GM18502 (cell line): Measurements from ENCODE around the gene CTPS1.

Experiments
- ATAC-seq: cut with Tn5 transposase; IDR thresholded peaks from one replicate; pipeline ENCODE4 v1.9.1; 2021; ENCODE audit warnings: mild to moderate bottlenecking; ENCODE audit not compliant: unreplicated experiment, poor library complexity

Gene CTPS1

DNA sequence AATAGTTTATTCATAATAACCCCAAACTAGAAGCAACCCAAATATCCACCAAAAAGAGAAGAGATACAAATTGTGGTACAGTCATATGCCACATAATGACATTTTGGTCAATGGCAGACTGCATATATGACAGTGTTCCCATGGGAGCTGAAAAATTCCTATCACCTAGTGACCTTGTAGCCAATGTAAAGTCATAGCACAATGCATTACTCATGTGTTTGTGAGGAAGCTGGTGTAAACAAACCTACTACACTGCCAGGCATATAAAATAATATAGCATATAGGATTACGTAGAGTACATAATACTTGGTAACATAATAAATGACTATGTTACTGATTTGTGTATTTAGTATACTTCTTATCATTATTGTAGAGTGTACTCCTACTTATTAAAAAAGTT is 71.5 kb downstream of the CTPS1 start:
- ATAC-seq: no peak

- no peak for ATAC-seq
These were observed 73.8 kb downstream of the CTPS1 start for GRCh38 chr1:41053316-41053715.

DNA sequence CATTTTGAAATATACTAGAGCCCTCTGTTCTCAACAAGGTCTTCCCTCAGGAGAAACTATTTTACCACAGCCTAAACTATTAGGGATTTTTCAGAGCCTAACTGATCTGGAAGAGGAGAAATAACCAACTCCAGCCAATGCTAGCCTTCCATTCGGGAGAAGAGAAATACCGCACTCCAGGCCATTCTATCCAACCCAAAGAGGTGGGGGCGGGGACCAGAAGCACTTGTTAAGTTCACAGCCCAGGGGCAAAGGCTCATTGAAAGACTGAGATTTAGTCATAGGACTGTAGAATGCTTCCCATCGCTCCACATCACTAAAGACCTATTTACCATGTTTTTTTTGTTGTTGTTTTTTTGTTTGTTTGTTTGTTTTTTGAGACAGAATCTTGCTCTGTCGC is 77.4 kb downstream of the CTPS1 start:
- ATAC-seq: no peak
